PC-3 (cell line): Measurements from ENCODE around the gene IL1RAPL2. TPM values are rescaled to one million over a fixed set of nuclear protein-coding genes. Genes with fewer than 3 reads are reported as not detected.

Experiments used
- ATAC-seq: fragments of 200-7000 bp; cut with Tn5 transposase; 2 replicates; pipeline ENCODE4 v1.9.1; 2020; ENCODE audit warnings: mild to moderate bottlenecking, moderate library complexity
- BruUV-seq: library from RNA; stranded (reverse); fragments of 400-500 nt; replicated peaks from 2 replicates; lab custom pipeline; 2021; lab: Mats Ljungman, UMichigan
- CTCF ChIA-PET: fragments of 300-600 bp; sonication (Branson Sonifier 250); formaldehyde crosslinking; loops from one replicate; lab custom pipeline; 2022; ENCODE audit warnings: antibody characterized with exemption; lab: Charles Lee
- POLR2A ChIA-PET: fragments of 300-600 bp; sonication (Branson Sonifier 250); formaldehyde crosslinking; loops from one replicate; lab custom pipeline; 2022; ENCODE audit warnings: antibody characterized with exemption; ENCODE audit not compliant: unreplicated experiment; lab: Charles Lee
- DNase-seq: peaks from one replicate; pipeline ENCODE4 v3.0.0-alpha.2; 2015
- H2AFZ ChIP-seq: fragments of 300-600 bp; sonication (generic); 2 replicates; pipeline ENCODE4 v1.6.0; 2016; ENCODE audit warnings: antibody characterized with exemption, low read length
- H3F3A ChIP-seq: fragments of 300-600 bp; sonication (generic); one replicate; pipeline ENCODE4 v1.6.0; 2017; ENCODE audit warnings: antibody characterized with exemption, low read length, control low read depth, mild to moderate bottlenecking; ENCODE audit not compliant: unreplicated experiment
- H3K27ac ChIP-seq: fragments of 300-600 bp; sonication (generic); 2 replicates; pipeline ENCODE4 v1.5.1; 2016; ENCODE audit warnings: mild to moderate bottlenecking, low read length
- H3K27me3 ChIP-seq: fragments of 300-600 bp; sonication (generic); 2 replicates; pipeline ENCODE4 v1.6.1; 2016; ENCODE audit warnings: low read length, mixed read lengths
- H3K36me3 ChIP-seq: fragments of 300-600 bp; sonication (generic); 2 replicates; pipeline ENCODE4 v1.6.1; 2016; ENCODE audit warnings: low read depth, mixed run types, low read length, mixed read lengths
- H3K4me1 ChIP-seq: fragments of 300-600 bp; sonication (generic); 2 replicates; pipeline ENCODE4 v1.5.1; 2016; ENCODE audit warnings: low read length; ENCODE audit not compliant: insufficient read depth
- H3K4me2 ChIP-seq: fragments of 300-600 bp; sonication (generic); 2 replicates; pipeline ENCODE4 v1.6.0; 2016; ENCODE audit warnings: low read length
- H3K4me3 ChIP-seq: fragments of 300-600 bp; sonication (generic); 2 replicates; pipeline ENCODE4 v1.5.1; 2016; ENCODE audit warnings: mild to moderate bottlenecking, low read length, mixed read lengths
- H3K79me2 ChIP-seq: fragments of 300-600 bp; sonication (generic); 2 replicates; pipeline ENCODE4 v1.6.1; 2017; ENCODE audit warnings: low read length, mixed read lengths
- H3K9ac ChIP-seq: fragments of 300-600 bp; sonication (generic); 2 replicates; pipeline ENCODE4 v1.6.0; 2016; ENCODE audit warnings: mild to moderate bottlenecking, low read length
- H3K9me2 ChIP-seq: fragments of 300-600 bp; sonication (generic); replicated peaks from 2 replicates; pipeline ENCODE4 v1.6.1; 2016; ENCODE audit warnings: mixed run types, low read length, mixed read lengths
- H3K9me3 ChIP-seq: fragments of 300-600 bp; sonication (generic); 2 replicates; pipeline ENCODE4 v1.6.1; 2016; ENCODE audit warnings: low read length, mixed read lengths
- H4K20me1 ChIP-seq: fragments of 300-600 bp; sonication (generic); 2 replicates; pipeline ENCODE4 v1.6.1; 2016; ENCODE audit warnings: low read length, mixed read lengths
- CTCF ChIP-seq: fragments of 300-600 bp; sonication (generic); conservative IDR thresholded peaks from 2 replicates; pipeline ENCODE4 v1.5.1; 2017; ENCODE audit warnings: antibody characterized with exemption, low read depth, mild to moderate bottlenecking, low read length
- EZH2 ChIP-seq: fragments of 300-600 bp; sonication (generic); IDR thresholded peaks from one replicate; pipeline ENCODE4 v1.6.1; 2017; ENCODE audit warnings: antibody characterized with exemption, mild to moderate bottlenecking, low read length; ENCODE audit not compliant: unreplicated experiment
- EZH2phosphoT487 ChIP-seq: fragments of 300-600 bp; sonication (generic); IDR thresholded peaks from 2 replicates; pipeline ENCODE4 v1.6.1; 2018; ENCODE audit warnings: mild to moderate bottlenecking, antibody characterized with exemption, low read length, borderline replicate concordance
- intact Hi-C: fragments of 100-400 bp; cut with micrococcal nuclease; formaldehyde crosslinking; loops from 2 replicates; pipeline ENCODE4 v1.9.0; 2023
- total RNA-seq: library from RNA; depleted of rRNA; stranded (reverse); fragments of >200 nt; gene quantifications from 2 replicates; pipeline ENCODE4 v1.2.3, GENCODE V29; 2014

The IL1RAPL2 gene
- total RNA-seq, 1 experiment from 2014 or later: 0.62 TPM

- Histone ChIP-seq H3F3A (no peaks in the 10 kb centered on the region), H3K36me3 (no peaks in the 10 kb centered on the region), H3K9me3 (no peaks in the 10 kb centered on the region), H3K4me2 (no peak overlapping the region), H3K4me3 (no peak overlapping the region), H3K4me1 (peaks cover 14% of the 10 kb centered on the region), H4K20me1 (no peaks in the 10 kb centered on the region), H2AFZ (no peak overlapping the region), H3K27ac (no peak overlapping the region), H3K9me2 (no peaks in the 10 kb centered on the region), H3K9ac (no peak overlapping the region), H3K27me3 (no peaks in the 10 kb centered on the region), H3K79me2 (no peaks in the 10 kb centered on the region)
- TF ChIP-seq EZH2: no peak
- TF ChIP-seq EZH2phosphoT487: no peak
- no peak for TF ChIP-seq CTCF
- no TSS peak for BruUV-seq
- intact Hi-C loops: loop anchor here (5.0 kb wide), 1 partner anchor 149 kb away; no protein-coding TSS in a partner anchor
- ATAC-seq (no peak; the same call in 1 of the 2 replicates), DNase-seq (peak; percentile 9)
- ChIA-PET POLR2A (no interaction called here), CTCF (no interaction called here)
Measured at GRCh38 chrX:105461016-105461415, 895.0 kb downstream of the IL1RAPL2 start.

GRCh38 chrX:105462186-105462585 is 896.2 kb downstream of the IL1RAPL2 start:
- intact Hi-C loops: loop anchor here (5.0 kb wide), 1 partner anchor 150 kb away; no protein-coding TSS in a partner anchor
- H2AFZ ChIP-seq: no peak overlapping the region
- H3K4me2 ChIP-seq: no peak overlapping the region
- ChIA-PET POLR2A (interaction anchor here (0.7 kb wide), 1 partner anchor 483 kb away, joined by 3 read pairs; no protein-coding TSS in a partner anchor), CTCF (no interaction called here)
- H3K27ac ChIP-seq: no peak overlapping the region
- H3K9ac ChIP-seq: no peak overlapping the region
- no peaks in the 10 kb centered on the region for H3K27me3 ChIP-seq
- TF ChIP-seq EZH2 (no peak), CTCF (no peak), EZH2phosphoT487 (no peak)
- ATAC-seq (no peak), DNase-seq (no peak)
- no peaks in the 10 kb centered on the region for H3K36me3 ChIP-seq
- H3K4me3 ChIP-seq: no peak overlapping the region
- H4K20me1 ChIP-seq: no peaks in the 10 kb centered on the region
- no peaks in the 10 kb centered on the region for H3K9me2 ChIP-seq
- no peaks in the 10 kb centered on the region for H3F3A ChIP-seq
- no peaks in the 10 kb centered on the region for H3K9me3 ChIP-seq
- peaks cover 14% of the 10 kb centered on the region for H3K4me1 ChIP-seq
- BruUV-seq: no TSS peak
- no peaks in the 10 kb centered on the region for H3K79me2 ChIP-seq

- DNase-seq (peak; percentile 23), ATAC-seq (peak; percentile 33; the same call in 1 of the 2 replicates)
- Histone ChIP-seq H4K20me1 (no peaks in the 10 kb centered on the region), H3K4me1 (peaks cover 14% of the 10 kb centered on the region), H3K27me3 (no peaks in the 10 kb centered on the region), H3K4me2 (no peak overlapping the region), H2AFZ (no peak overlapping the region), H3F3A (no peaks in the 10 kb centered on the region), H3K9me2 (no peaks in the 10 kb centered on the region), H3K9me3 (no peaks in the 10 kb centered on the region), H3K4me3 (no peak overlapping the region), H3K27ac (no peak overlapping the region), H3K36me3 (no peaks in the 10 kb centered on the region), H3K79me2 (no peaks in the 10 kb centered on the region), H3K9ac (no peak overlapping the region)
- POLR2A ChIA-PET: no interaction called here
- BruUV-seq: no TSS peak
- intact Hi-C loops: loop anchor here (5.0 kb wide), 1 partner anchor 151 kb away; no protein-coding TSS in a partner anchor
- CTCF ChIA-PET: no interaction called here
- no peak for TF ChIP-seq CTCF
Measured at GRCh38 chrX:105463473-105463872, 897.5 kb downstream of the IL1RAPL2 start.
